ENCODE results near the gene GATAD2A.
"Not testable (repeated sequence)": the region's sequence is repeated elsewhere in the genome, so short reads cannot be mapped to it uniquely, and the experiment has no call there.

GRCh38 chr19:19472106-19472505 lies 66.6 kb downstream of the GATAD2A start:
- not testable (repeated sequence) for TF ChIP-seq ATF4, JUN (CRISPR knock-in tag; IDR thresholded peaks at IDR 0.05)
- TF ChIP-seq, protein P1, sequence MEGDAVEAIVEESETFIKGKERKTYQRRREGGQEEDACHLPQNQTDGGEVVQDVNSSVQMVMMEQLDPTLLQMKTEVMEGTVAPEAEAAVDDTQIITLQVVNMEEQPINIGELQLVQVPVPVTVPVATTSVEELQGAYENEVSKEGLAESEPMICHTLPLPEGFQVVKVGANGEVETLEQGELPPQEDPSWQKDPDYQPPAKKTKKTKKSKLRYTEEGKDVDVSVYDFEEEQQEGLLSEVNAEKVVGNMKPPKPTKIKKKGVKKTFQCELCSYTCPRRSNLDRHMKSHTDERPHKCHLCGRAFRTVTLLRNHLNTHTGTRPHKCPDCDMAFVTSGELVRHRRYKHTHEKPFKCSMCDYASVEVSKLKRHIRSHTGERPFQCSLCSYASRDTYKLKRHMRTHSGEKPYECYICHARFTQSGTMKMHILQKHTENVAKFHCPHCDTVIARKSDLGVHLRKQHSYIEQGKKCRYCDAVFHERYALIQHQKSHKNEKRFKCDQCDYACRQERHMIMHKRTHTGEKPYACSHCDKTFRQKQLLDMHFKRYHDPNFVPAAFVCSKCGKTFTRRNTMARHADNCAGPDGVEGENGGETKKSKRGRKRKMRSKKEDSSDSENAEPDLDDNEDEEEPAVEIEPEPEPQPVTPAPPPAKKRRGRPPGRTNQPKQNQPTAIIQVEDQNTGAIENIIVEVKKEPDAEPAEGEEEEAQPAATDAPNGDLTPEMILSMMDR (CRISPR knock-in tag; IDR thresholded peaks at IDR 0.05), result not testable (repeated sequence)
